B cell (primary cell): ENCODE results near the gene H1-8. TPM values are rescaled to one million over a fixed set of nuclear protein-coding genes. Genes with fewer than 3 reads are reported as not detected.

ENCODE experiments used
- ATAC-seq: fragments of 200-7000 bp; cut with Tn5 transposase; one replicate; pipeline ENCODE4 v1.10.0; 2021; ENCODE audit warnings: low read depth, mild to moderate bottlenecking, moderate number of reproducible peaks, moderate library complexity
- CTCF ChIA-PET: fragments of 350-600 bp; sonication (Branson Sonifier 250); formaldehyde crosslinking; loops from one replicate; lab custom pipeline; 2021; ENCODE audit warnings: antibody characterized with exemption, inconsistent platforms; lab: Charles Lee
- POLR2A ChIA-PET: fragments of 350-600 bp; sonication (Branson Sonifier 250); formaldehyde crosslinking; loops from one replicate; lab custom pipeline; 2021; ENCODE audit warnings: antibody characterized with exemption; lab: Charles Lee
- DNase-seq: peaks from one replicate; pipeline ENCODE4 v3.0.0; 2013
- H2AFZ ChIP-seq: 2 replicates; pipeline ENCODE4 v1.6.1; 2012; ENCODE audit warnings: mild to moderate bottlenecking, low read depth, low read length; ENCODE audit not compliant: insufficient read depth, poor library complexity, severe bottlenecking
- H3K27ac ChIP-seq, 2 donors: 1 replicate in 1 of 2; 2 replicates in 1 of 2; pipeline ENCODE4 v1.5.1; 2012 to 2013; ENCODE audit warnings: low read length in 2 of 2, mild to moderate bottlenecking in 2 of 2, moderate library complexity in 1 of 2
- H3K27me3 ChIP-seq, 4 experiments: fragments of 200-600 bp in 1 of 4; sonication (generic) in 1 of 4; replicated peaks in 1 of 4; 1 replicate in 2 of 4; 2 replicates in 2 of 4; pipeline versions ENCODE4 v1.6.1 to v1.7.0; 2013 to 2016; ENCODE audit warnings: low read length in 3 of 4, mild to moderate bottlenecking in 2 of 4, mixed read lengths in 1 of 4, moderate library complexity in 1 of 4; ENCODE audit not compliant: insufficient read depth in 4 of 4, control insufficient read depth in 3 of 4; ENCODE audit errors: control extremely low read depth in 1 of 4
- H3K36me3 ChIP-seq, 2 experiments: replicated peaks in 1 of 2; 1 replicate in 1 of 2; 2 replicates in 1 of 2; pipeline versions ENCODE4 v1.6.1 to v1.7.1; 2013; ENCODE audit warnings: low read length in 1 of 2; ENCODE audit not compliant: insufficient read depth in 2 of 2, control insufficient read depth in 1 of 2; ENCODE audit errors: control extremely low read depth in 1 of 2, extremely low read depth in 1 of 2
- H3K4me1 ChIP-seq, 2 donors: fragments of 200-600 bp in 1 of 2; sonication (generic) in 1 of 2; 1 replicate in 1 of 2; 2 replicates in 1 of 2; pipeline versions ENCODE4 v1.5.1 to v1.6.1; 2013 to 2017; ENCODE audit warnings: low read length in 2 of 2; ENCODE audit not compliant: control insufficient read depth in 2 of 2, insufficient read depth in 2 of 2
- H3K4me2 ChIP-seq: replicated peaks from 2 replicates; pipeline ENCODE3; 2012; ENCODE audit warnings: mild to moderate bottlenecking, low read depth, low read length; ENCODE audit not compliant: poor library complexity, severe bottlenecking
- H3K4me3 ChIP-seq, 5 experiments: fragments of 200-600 bp in 1 of 5; sonication (generic) in 1 of 5; 1 replicate in 3 of 5; 2 replicates in 2 of 5; pipeline versions ENCODE4 v1.5.1 to v1.7.0; 2011 to 2016; ENCODE audit warnings: low read length in 4 of 5, mild to moderate bottlenecking in 4 of 5, low read depth in 2 of 5, control low read depth in 1 of 5, moderate library complexity in 1 of 5; ENCODE audit not compliant: insufficient read depth in 1 of 5; ENCODE audit errors: control extremely low read depth in 1 of 5, extremely low read depth in 1 of 5
- H3K79me2 ChIP-seq: fragments of 200-600 bp; sonication (generic); one replicate; pipeline ENCODE4 v1.6.0; 2016; ENCODE audit warnings: low read length; ENCODE audit not compliant: control insufficient read depth, insufficient read depth
- H3K9ac ChIP-seq: fragments of 200-600 bp; sonication (generic); 2 replicates; pipeline ENCODE4 v1.6.1; 2017; ENCODE audit warnings: mild to moderate bottlenecking, low read length, moderate library complexity
- H3K9me3 ChIP-seq, 3 donors: one replicate each; pipeline versions ENCODE4 v1.6.1 to v1.7.1; 2013; ENCODE audit warnings: low read length in 2 of 3; ENCODE audit not compliant: control insufficient read depth in 2 of 3, insufficient read depth in 1 of 3; ENCODE audit errors: control extremely low read depth in 1 of 3
- H4K20me1 ChIP-seq: 2 replicates; pipeline ENCODE4 v1.6.0; 2012; ENCODE audit warnings: mild to moderate bottlenecking, low read length; ENCODE audit not compliant: insufficient read depth, control insufficient read depth, poor library complexity, severe bottlenecking
- H3K27ac Mint-ChIP-seq: one replicate; pipeline ENCODE4 v1.8.0; 2021; ENCODE audit warnings: mixed read lengths
- H3K27me3 Mint-ChIP-seq: one replicate; pipeline ENCODE4 v1.8.0; 2021; ENCODE audit warnings: mixed read lengths
- H3K4me1 Mint-ChIP-seq: one replicate; pipeline ENCODE4 v1.8.0; 2021; ENCODE audit warnings: mixed read lengths
- H3K4me3 Mint-ChIP-seq: one replicate; pipeline ENCODE4 v1.8.0; 2021; ENCODE audit warnings: mixed read lengths
- H3K9me3 Mint-ChIP-seq: one replicate; pipeline ENCODE4 v1.8.0; 2022; ENCODE audit warnings: mixed read lengths; ENCODE audit not compliant: insufficient read depth
- CTCF ChIP-seq: fragments of 200-600 bp; IDR thresholded peaks from one replicate; pipeline ENCODE4 v1.8.0; 2022; ENCODE audit warnings: antibody characterized with exemption, mild to moderate bottlenecking
- EZH2 ChIP-seq: IDR thresholded peaks from 2 replicates; pipeline ENCODE4 v1.6.1; 2012; ENCODE audit warnings: borderline replicate concordance, low read depth, mild to moderate bottlenecking, moderate library complexity, low read length; ENCODE audit not compliant: insufficient read depth, poor library complexity, severe bottlenecking
- WGBS: methylation state at CpG from one replicate; pipeline ENCODE4 v1.1.5; 2013; ENCODE audit warnings: missing lambda C conversion rate; ENCODE audit not compliant: insufficient coverage; 5-methylcytosine and 5-hydroxymethylcytosine counted together
- intact Hi-C: fragments of 100-400 bp; cut with micrococcal nuclease; formaldehyde crosslinking; loops from one replicate; pipeline ENCODE4 v1.10.0; 2022
- polyA plus RNA-seq: library from polyadenylated mRNA; depleted of rRNA; stranded (reverse); fragments of >200 nt; gene quantifications from 2 replicates; pipeline ENCODE4 v1.2.3, GENCODE V29; 2012
- total RNA-seq, 2 donors: library from RNA; stranded (reverse); fragments of 120-200 nt in 1 of 2; gene quantifications; 1 replicate in 1 of 2; 2 replicates in 1 of 2; pipeline versions ENCODE4 v1.2.3 to v1.2.4, GENCODE V29; 2013 to 2022

Gene H1-8
- total and polyA plus RNA-seq, 2 donors (not counting 1 experiment from before 2014, with no cell fraction given) = not detected

GRCh38 chr3:129581623-129582022, 38.6 kb downstream of the H1-8 start:
- POLR2A ChIA-PET = no interaction called here

GRCh38 chr3:129582799-129583198, 39.8 kb downstream of the H1-8 start:
- no peak for ATAC-seq
- no peak for TF ChIP-seq CTCF
- WGBS = 89% methylated on average over 3 of the region's 5 CpGs
- Mint-ChIP-seq H3K4me1 (peaks cover 28% of the 10 kb centered on the region), H3K27ac (peak overlapping the region; percentile 48), H3K9me3 (no peaks in the 10 kb centered on the region), H3K4me3 (no peak overlapping the region), H3K27me3 (no peaks in the 10 kb centered on the region)
- Histone ChIP-seq H3K36me3 (no peaks in the 10 kb centered on the region), H3K9ac (no peak overlapping the region), H3K27me3 (no peaks in the 10 kb centered on the region), H3K27ac (no peak overlapping the region), H2AFZ (no peak overlapping the region), H3K4me2 (no peak overlapping the region), H4K20me1 (no peaks in the 10 kb centered on the region), H3K4me3 (no peak overlapping the region), H3K9me3 (peaks cover 0 to 1% (median 0%) of the 10 kb centered on the region in 3 donors), H3K4me1 (peaks cover 13 to 24% of the 10 kb centered on the region in 2 donors), H3K79me2 (no peaks in the 10 kb centered on the region)
- POLR2A ChIA-PET = no interaction called here
- intact Hi-C loops = no loop called here
- DNase-seq = no peak
- CTCF ChIA-PET = interaction anchor here (1.7 kb wide), 1 partner anchor 92 kb away, joined by 4 read pairs; no protein-coding TSS in a partner anchor

More at GRCh38 chr3:129581623-129582022, 38.6 kb downstream of the H1-8 start:
- intact Hi-C loops = no loop called here
- peak overlapping the region; percentile 76 for H3K27ac Mint-ChIP-seq
- Histone ChIP-seq H3K4me3 (no peak overlapping the region), H2AFZ (no peak overlapping the region), H3K9ac (no peak overlapping the region), H3K4me2 (no peak overlapping the region), H3K4me1 (peaks cover 24 to 36% of the 10 kb centered on the region in 2 donors), H3K9me3 (no peaks in the 10 kb centered on the region), H4K20me1 (no peaks in the 10 kb centered on the region), H3K79me2 (no peaks in the 10 kb centered on the region), H3K36me3 (no peaks in the 10 kb centered on the region), H3K27ac (no peak overlapping the region), H3K27me3 (no peaks in the 10 kb centered on the region)
- ATAC-seq (no peak), DNase-seq (no peak)
- H3K4me1 Mint-ChIP-seq = peaks cover 39% of the 10 kb centered on the region
- WGBS = 98% methylated on average over 7 of the region's 8 CpGs
- no peak overlapping the region for H3K4me3 Mint-ChIP-seq
- H3K9me3 Mint-ChIP-seq = no peaks in the 10 kb centered on the region
- CTCF ChIA-PET = no interaction called here
- H3K27me3 Mint-ChIP-seq = no peaks in the 10 kb centered on the region
- TF ChIP-seq EZH2 (no peak), CTCF (no peak)
